ENCODE measurements around the gene XRCC6. TPM values are rescaled to one million over a fixed set of nuclear protein-coding genes. Genes with fewer than 3 reads are reported as not detected.
"Not testable (repeated sequence)": the region's sequence is repeated elsewhere in the genome, so short reads cannot be mapped to it uniquely, and the experiment has no call there.

XRCC6 gene
- total RNA-seq, result 100 to 1,000 TPM; 283 to 423 TPM

- H3K27ac Mint-ChIP-seq, result peak within 1 kb of the TSS; percentile 97 to 100
- DNase-seq (ENCODE audit: low spot score in 2 of 2), result peak; percentile 99 to 100
- peak; percentile 93 to 94 for ATAC-seq
- H3K36me3 Mint-ChIP-seq, result peaks cover 20 to 30% of the 10 kb centered on the region in 2 donors
- no peaks in the 10 kb centered on the region for H3K9me3 Mint-ChIP-seq
These were observed at the start of gene XRCC6 for GRCh38 chr22:41621099-41621910. Gene XRCC6, plus strand, starts transcription at chr22:41621295. Its CDS starts 710 bp downstream, at chr22:41622005.

DNA sequence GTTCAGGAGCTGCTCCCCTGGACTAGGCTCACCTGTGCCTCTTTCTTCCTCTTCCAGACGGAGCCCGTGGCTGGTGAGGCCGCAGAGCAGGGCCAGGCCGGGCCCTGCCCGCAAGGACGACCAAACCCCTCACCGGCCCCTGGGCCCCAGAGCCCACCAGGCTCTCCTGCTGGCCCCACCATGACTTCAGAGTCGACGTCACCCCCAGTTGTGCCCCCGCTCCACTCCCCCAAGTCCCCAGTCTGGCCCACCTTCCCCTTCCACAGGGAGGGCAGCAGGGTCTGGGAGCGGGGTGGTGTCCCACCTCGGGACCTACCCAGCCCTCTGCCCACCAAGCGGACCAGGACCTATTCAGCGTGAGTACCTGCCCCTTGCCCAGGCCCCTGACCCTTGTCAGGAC lies 49.3 kb upstream of the XRCC6 start:
- peak overlapping the region in 1 of 2 donors; percentile 33 for H3K27ac Mint-ChIP-seq

DNA sequence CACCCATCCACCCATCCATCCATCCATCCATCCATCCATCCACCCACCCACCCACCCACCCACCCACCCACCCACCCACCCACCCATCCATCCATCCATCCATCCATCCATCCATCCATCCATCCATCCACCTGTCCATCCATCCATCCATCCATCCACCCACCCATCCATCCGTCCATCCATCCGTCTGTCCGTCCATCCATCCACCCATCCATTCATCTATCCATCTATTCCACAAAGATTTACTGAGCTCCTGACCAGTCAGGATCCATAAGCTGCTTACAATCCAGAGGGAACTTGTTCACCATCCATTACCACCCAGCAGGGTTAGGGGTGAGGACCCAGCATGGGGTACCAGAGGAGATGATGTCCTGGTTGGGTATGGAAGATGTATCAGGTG lies 48.8 kb upstream of the XRCC6 start:
- H3K27ac Mint-ChIP-seq, result peak overlapping the region in 1 of 2 donors; percentile 33
- DNase-seq (ENCODE audit: low spot score in 2 of 2); H3K9me3 Mint-ChIP-seq; ATAC-seq; H3K36me3 Mint-ChIP-seq: not testable (repeated sequence)

More for the DNA sequence above, 49.3 kb upstream of the XRCC6 start:
- DNase-seq (ENCODE audit: low spot score in 2 of 2) (no peak), ATAC-seq (no peak)
- H3K36me3 Mint-ChIP-seq, result no peaks in the 10 kb centered on the region
- H3K9me3 Mint-ChIP-seq, result no peaks in the 10 kb centered on the region

- ATAC-seq (no peak), DNase-seq (ENCODE audit: low spot score in 2 of 2) (no peak)
- H3K27ac Mint-ChIP-seq, result no peak overlapping the region
- H3K9me3 Mint-ChIP-seq, result no peaks in the 10 kb centered on the region
- H3K36me3 Mint-ChIP-seq, result no peaks in the 10 kb centered on the region
These were observed 47.4 kb upstream of the XRCC6 start for GRCh38 chr22:41573677-41574076.

- Mint-ChIP-seq H3K36me3 (no peaks in the 10 kb centered on the region), H3K27ac (no peak overlapping the region), H3K9me3 (no peaks in the 10 kb centered on the region)
- DNase-seq (ENCODE audit: low spot score in 2 of 2) (no peak), ATAC-seq (no peak)
These were observed 46.2 kb upstream of the XRCC6 start for GRCh38 chr22:41574847-41575381.

DNA sequence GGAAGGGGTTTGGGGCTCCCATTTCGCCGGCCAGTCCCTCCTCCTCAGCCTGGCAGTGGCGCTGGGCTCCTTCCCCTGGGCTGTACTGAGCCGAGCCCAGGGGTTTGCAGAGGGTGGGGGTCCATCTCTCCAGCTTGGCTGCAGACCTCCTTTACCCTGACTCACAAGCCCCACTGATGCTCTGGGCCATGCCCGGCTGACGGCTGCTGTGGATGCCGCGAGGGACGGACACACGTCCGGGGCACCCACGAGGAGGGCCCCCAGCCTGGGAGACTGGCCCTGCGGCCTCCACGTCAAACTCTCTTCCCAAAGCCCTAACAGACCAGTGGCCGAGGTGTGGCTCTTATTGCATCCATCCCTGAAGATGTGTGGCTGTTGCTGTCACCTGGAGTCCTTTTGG lies 45.6 kb upstream of the XRCC6 start:
- ATAC-seq, result no peak
- no peaks in the 10 kb centered on the region for H3K36me3 Mint-ChIP-seq

GRCh38 chr22:41576877-41577276 lies 44.2 kb upstream of the XRCC6 start:
- H3K27ac Mint-ChIP-seq, result no peak overlapping the region
- H3K9me3 Mint-ChIP-seq, result no peaks in the 10 kb centered on the region
- DNase-seq (ENCODE audit: low spot score in 2 of 2) (peak in 1 of 2 donors; percentile 23), ATAC-seq (peak; percentile 55 to 66)
- no peaks in the 10 kb centered on the region for H3K36me3 Mint-ChIP-seq

More for the DNA sequence above, 45.6 kb upstream of the XRCC6 start:
- Mint-ChIP-seq H3K9me3 (no peaks in the 10 kb centered on the region), H3K27ac (no peak overlapping the region)
- no peak for DNase-seq (ENCODE audit: low spot score in 2 of 2)

- Mint-ChIP-seq H3K36me3 (no peaks in the 10 kb centered on the region), H3K9me3 (no peaks in the 10 kb centered on the region), H3K27ac (peak overlapping the region in 1 of 2 donors; percentile 31)
- no peak for ATAC-seq
- DNase-seq (ENCODE audit: low spot score in 2 of 2), result no peak
These were observed 43.0 kb upstream of the XRCC6 start for GRCh38 chr22:41578114-41578513.

DNA sequence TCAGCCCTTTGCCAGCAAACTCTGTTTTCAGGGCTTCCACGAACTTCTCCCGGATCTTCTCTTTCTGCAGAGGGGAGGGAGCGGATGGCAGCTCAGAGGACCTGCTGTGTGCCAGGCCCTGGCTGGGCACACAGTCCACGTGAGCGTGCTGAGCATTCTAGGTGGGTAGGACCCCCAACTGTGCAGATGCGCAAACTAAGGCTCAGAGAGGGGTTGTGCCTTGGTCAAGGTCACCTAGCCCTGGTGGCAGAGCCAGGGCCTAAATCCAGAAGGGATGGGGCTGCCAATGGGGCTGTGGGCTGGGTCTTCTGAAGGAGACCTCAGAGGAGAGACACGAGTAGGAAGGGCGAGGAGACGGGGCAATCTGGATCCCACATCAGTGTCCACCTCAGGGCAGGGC lies 42.3 kb upstream of the XRCC6 start:
- DNase-seq (ENCODE audit: low spot score in 2 of 2) (no peak), ATAC-seq (no peak)
- H3K9me3 Mint-ChIP-seq, result no peaks in the 10 kb centered on the region
- H3K36me3 Mint-ChIP-seq, result no peaks in the 10 kb centered on the region
- peak overlapping the region in 1 of 2 donors; percentile 50 for H3K27ac Mint-ChIP-seq

- Mint-ChIP-seq H3K9me3 (no peaks in the 10 kb centered on the region), H3K27ac (no peak overlapping the region), H3K36me3 (no peaks in the 10 kb centered on the region)
- DNase-seq (ENCODE audit: low spot score in 2 of 2), result no peak
- no peak for ATAC-seq
These were observed 41.6 kb upstream of the XRCC6 start for GRCh38 chr22:41579297-41579996.

GRCh38 chr22:41579997-41580355 lies 41.1 kb upstream of the XRCC6 start:
- no peak for ATAC-seq
- Mint-ChIP-seq H3K36me3 (no peaks in the 10 kb centered on the region), H3K27ac (no peak overlapping the region), H3K9me3 (no peaks in the 10 kb centered on the region)
- no peak for DNase-seq (ENCODE audit: low spot score in 2 of 2)

DNA sequence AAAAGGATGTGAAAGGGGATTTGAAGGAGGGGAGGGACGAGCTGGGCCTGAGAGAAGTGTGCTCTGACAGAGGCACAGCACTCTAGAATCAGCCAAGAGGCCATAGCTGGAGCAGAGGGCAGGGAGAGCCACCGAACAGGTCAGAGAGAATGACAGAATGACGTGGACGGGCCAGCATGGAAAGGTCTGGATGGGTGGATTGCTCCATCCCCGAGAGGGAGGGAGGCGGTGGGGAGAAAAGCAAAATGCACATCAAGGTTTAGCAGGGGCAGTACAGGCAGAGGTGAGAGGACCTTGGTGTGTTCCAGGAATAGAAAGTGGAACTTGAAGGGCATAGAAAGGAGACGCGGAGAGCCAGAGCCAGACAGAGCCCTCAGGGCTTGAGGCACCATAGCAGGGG lies 38.4 kb upstream of the XRCC6 start:
- DNase-seq (ENCODE audit: low spot score in 2 of 2), result no peak
- H3K36me3 Mint-ChIP-seq, result no peaks in the 10 kb centered on the region
- no peaks in the 10 kb centered on the region for H3K9me3 Mint-ChIP-seq
- H3K27ac Mint-ChIP-seq, result peak overlapping the region in 1 of 2 donors; percentile 26
- no peak for ATAC-seq

- no peak for DNase-seq (ENCODE audit: low spot score in 2 of 2)
- Mint-ChIP-seq H3K27ac (peak overlapping the region in 1 of 2 donors; percentile 65), H3K36me3 (peaks cover 6 to 7% of the 10 kb centered on the region in 2 donors), H3K9me3 (no peaks in the 10 kb centered on the region)
- ATAC-seq, result no peak
These were observed 36.2 kb upstream of the XRCC6 start for GRCh38 chr22:41584881-41585280.

DNA sequence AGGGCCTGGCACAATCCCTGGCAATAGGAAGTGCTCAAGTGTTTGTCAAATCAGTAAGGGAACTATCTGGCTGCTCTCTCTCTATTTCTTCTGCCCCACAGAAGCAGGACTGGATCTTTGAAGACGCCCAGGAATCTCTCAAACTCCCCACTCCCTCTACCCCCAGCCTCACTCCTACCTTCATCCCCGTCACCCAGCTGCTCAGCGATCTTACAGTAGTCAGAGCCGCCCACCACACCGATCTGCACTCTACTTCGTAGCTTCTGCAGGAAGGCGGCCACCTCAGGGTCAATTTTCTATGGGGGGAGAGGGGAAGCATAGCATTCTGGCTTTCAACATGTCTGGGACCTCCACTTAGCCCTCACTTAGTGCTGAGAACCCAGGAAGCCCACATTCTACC lies 35.2 kb upstream of the XRCC6 start:
- Mint-ChIP-seq H3K27ac (no peak overlapping the region), H3K36me3 (peaks cover 6 to 7% of the 10 kb centered on the region in 2 donors), H3K9me3 (no peaks in the 10 kb centered on the region)
- ATAC-seq, result no peak
- DNase-seq (ENCODE audit: low spot score in 2 of 2), result no peak

DNA sequence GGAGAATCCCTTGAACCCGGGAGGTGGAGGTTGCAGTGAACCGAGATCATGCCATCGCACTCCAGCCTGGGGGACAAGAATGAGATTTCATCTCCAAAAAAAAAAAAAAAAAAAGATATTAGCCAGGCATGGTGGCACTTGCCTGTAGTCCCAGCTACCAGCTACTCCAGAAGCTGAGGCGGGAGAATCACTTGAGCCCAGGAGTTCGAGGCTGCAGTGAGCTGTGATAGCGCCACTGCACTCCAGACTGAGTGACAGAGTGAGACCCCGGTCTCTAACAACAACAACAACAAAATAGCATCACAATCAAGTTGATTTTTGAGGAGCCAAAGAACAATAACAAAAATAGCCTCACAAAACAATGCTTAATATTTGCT lies 33.8 kb upstream of the XRCC6 start:
- peaks cover 6 to 7% of the 10 kb centered on the region in 2 donors for H3K36me3 Mint-ChIP-seq
- no peaks in the 10 kb centered on the region for H3K9me3 Mint-ChIP-seq
- no peak overlapping the region for H3K27ac Mint-ChIP-seq
- DNase-seq (ENCODE audit: low spot score in 2 of 2) (no peak), ATAC-seq (no peak)

DNA sequence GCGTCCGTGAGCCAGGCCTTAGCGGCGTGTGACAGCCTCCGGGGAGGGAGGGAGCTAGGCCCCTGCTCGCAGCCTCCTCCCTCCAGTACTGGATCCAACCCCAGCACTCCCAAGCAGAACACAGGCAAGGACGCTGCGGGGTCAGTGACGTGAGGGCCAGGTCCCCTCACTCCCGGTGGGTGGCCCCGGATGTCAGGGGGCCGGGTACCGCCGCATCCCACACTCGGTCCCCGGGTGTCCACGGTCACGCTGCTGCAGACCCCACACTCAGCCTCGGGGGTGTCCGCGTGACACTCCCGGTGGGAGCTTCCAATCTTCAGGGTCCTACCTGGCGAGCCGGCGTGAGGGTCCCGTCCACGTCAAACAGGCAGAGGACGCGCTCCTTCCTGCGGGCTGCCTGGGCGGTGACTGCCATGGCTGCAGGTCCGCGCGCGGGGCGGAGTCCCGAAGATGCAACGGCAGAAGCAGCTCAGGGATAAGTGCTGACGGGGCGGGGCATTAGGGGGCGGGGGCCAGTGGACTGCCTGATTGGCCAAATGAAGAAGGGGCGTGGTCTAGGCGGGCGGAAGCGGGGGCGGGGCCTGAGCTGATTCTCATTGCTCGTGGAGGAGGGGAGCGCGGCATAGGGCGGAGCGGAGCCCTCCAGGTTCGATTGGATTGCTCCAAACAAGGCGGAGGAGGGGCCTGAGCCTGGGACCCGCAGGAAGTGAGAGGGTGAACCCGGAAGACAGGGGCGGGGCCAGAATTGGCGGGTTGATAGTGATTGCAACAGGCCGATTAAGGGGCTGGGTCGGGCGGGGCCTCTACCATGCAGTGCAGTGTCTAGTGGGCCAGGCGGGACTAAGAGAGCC lies 31.5 kb upstream of the XRCC6 start, which contains the start of gene PMM1:
Gene PMM1, minus strand, starts transcription at position 450 of the 851 bp plus-strand sequence. Its CDS starts 35 bp downstream, at position 415.
- Mint-ChIP-seq H3K36me3 (peaks cover 6 to 7% of the 10 kb centered on the region in 2 donors), H3K27ac (peak within 1 kb of the TSS; percentile 94 to 95), H3K9me3 (no peaks in the 10 kb centered on the region)
- peak; percentile 100 for DNase-seq (ENCODE audit: low spot score in 2 of 2)
- ATAC-seq, result peak; percentile 98
